ENCODE results near the gene TMEM60.

TMEM60 gene

GRCh38 chr7:77770316-77770715 is 27.9 kb downstream of the TMEM60 start:
- DNase-seq = no peak

DNA sequence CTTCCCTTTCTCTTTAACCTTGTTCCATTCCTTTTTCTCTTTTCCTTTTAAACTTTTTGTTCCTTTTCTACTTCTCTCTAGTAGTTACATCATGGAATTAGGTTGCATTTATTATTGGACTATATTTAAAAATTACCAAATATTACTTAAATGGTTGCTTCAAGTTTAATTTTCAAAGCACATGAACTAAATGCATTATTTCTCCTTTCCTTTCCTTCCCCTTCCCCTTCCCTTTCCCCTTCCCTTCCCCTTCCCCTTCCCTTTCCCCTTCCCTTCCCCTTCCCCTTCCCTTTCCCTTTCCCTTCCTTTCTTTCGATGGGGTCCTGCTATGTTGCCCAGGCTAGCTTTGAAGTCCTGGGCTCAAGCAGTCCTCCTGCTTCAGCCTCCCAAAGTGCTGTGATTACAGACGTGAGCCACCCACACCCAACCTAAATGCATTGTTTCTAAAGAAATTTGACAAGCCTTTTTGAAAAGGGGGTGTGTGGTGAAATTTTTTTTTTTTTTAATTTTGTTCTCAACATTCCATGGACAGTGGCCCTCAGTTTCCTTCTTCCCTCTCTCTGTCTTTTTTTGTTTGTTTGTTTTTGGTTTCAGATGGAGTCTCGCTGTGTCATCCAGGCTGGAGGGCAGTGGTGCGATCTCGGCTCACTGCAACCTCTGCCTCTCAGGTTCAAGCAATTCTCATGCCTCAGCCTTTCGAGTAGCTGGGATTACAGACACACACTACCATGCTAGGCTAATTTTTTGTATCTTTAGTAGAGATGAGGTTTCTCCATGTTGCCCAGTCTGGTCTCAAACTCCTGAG is 31.2 kb downstream of the TMEM60 start:
- no peak for DNase-seq

DNA sequence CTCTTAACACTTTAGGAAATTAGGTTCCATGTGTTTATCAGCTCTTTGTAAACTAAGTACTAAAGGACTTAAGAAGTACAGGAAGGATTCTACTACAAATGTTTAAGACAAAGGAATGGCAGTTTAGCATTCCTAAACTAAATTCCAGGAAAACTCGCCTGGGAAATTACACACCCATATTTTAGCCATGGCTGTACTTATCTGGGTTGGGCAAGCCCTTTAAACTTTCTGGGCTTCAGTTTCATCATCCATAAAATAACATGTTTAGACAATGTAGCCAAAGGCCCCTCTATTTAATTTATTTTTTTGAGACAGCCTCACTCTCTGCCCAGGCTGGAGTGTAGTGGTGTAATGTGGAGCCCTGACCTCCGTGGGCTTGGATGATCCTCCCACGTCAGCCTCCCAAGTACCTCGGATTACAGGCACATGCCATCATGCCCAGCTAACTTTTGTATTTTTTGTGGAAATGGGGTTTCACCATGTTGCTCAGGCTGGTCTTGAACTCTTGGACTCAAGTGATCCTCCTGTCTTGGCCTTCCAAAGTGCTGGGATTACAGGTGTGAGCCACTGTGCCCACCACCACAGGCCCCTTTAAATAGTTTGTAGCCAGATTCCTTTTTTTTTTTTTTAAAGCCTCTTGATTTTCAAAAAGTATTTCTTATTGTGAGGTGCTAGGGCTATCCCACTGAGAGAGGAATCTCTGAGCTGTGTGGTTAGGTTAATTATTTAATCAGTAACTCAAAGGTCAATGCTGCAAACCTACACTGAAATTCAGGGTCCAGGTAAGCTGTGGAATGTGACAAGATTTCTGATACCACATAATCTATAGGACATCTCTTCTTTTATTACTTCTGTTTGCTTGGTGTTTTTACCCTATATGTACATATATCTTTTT is 32.1 kb downstream of the TMEM60 start:
- DNase-seq = no peak

DNA sequence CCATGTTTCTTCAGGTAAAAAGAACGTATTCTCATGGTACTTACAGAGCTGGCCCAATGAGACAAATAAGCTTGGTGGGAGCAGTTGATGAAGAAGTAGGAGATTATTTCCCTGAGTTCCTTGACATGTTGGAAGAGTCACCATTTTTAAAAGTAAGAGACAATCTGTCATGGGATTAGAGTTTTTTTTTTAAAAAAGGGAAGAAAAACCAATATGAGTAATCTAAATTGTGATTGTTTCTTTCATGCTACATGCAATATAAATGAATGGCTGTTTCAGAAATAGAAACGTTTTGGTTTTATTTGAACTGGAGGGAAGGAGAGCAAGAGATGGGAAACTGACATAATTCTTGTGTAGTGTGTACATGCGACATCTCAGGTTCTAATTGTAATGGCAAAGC is 32.8 kb downstream of the TMEM60 start:
- no peak for DNase-seq

DNA sequence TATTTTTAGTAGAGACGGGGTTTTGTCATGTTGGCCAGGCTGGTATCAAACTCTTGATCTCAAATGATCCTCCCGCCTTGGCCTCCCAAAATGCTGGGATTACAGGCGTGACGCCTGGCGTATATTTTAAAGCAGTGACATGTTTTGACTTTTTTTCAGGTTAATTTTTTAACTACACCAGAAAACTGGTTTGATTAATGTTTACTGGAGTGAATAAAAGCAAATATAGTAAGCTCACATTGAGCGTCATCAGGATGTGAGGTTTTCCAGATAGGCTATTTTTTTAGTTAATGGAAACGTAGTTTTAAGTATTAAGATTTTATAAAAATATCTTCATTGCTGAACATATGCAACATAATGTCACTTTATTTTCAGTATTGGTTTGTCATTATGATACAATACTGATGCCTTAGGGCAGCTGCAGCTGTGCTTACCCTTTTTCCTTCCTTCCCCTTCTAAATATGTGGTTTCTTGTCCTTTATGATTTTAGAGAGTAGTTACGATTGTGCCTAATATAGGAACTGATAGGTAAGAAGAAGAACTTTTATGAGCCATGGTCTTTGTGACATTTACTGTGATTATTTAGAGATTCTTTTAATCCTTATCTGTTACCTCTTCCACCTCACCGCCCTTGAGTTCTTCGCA is 37.3 kb downstream of the TMEM60 start:
- no peak for DNase-seq

DNA sequence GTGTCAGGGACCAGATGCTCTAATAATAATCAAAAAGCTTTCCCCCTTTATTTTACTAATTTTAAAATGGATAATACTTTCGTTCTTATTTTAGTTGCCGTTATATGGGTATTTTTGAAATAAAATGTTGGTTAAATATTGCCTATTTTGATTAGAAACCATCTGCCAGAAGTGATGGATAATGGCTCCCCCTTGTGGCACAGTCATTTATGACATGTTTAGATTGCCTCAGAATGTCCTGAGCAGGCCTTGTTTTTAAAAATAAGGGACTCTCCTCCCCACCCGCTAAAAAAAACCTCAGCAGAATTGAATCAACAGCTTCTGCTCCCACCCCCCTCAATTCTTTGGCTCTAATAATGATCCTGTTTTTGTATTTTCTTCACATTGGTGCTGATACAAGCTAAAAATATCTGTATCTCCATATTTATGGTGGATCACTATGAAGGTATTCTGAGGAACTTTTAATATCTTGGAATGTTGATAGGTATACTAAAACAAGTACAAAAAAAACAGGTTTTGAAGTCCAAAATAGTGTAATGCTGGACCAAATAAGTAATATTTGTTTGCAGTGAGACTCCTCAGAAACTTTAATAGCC is 38.8 kb downstream of the TMEM60 start:
- peak; percentile 93 for DNase-seq

GRCh38 chr7:77757589-77757988 is 40.6 kb downstream of the TMEM60 start:
- DNase-seq = no peak

- no peak for DNase-seq
Observed at GRCh38 chr7:77753173-77753572, 45.1 kb downstream of the TMEM60 start.

- no peak for DNase-seq
Observed at GRCh38 chr7:77752016-77752415, 46.2 kb downstream of the TMEM60 start.

DNA sequence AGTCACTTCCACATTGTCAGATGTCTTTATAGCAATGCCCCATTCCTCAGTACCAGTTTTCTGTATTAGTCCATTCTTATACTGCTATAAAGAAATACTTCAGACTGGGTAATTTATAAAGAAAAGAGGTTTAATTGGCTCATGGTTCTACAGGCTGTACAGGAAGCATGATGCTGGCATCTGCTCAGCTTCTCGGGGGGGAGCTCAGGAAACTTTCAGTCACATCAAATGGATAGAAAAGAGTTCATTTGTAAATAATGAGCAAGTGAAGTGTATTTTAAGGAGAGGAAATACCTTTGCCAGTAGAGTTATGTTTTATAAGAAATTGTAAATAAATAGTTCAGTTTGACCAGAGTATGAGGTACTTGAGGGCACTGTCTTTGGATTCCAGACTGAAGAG is 50.5 kb downstream of the TMEM60 start:
- no peak for DNase-seq

- DNase-seq = no peak
Observed at GRCh38 chr7:77747178-77747577, 51.1 kb downstream of the TMEM60 start.

GRCh38 chr7:77746824-77747165 is 51.4 kb downstream of the TMEM60 start:
- DNase-seq = no peak

- DNase-seq = no peak
Observed at GRCh38 chr7:77746164-77746823, 51.9 kb downstream of the TMEM60 start.

- DNase-seq = no peak
Observed at GRCh38 chr7:77745746-77746145, 52.5 kb downstream of the TMEM60 start.
